Peyer's patch (tissue), 4 donors: ENCODE results near the gene IFNA6. TPM values are rescaled to one million over a fixed set of nuclear protein-coding genes. Genes with fewer than 3 reads are reported as not detected.
A peak's percentile ranks its signal among the peaks of the same experiment; 100 is the strongest.
"Not testable (repeated sequence)": the region's sequence is repeated elsewhere in the genome, so short reads cannot be mapped to it uniquely, and the experiment has no call there.

Source experiments
- DNase-seq, 3 donors: peaks; one replicate each; pipeline ENCODE4 v3.0.0-alpha.2; 2017 to 2019
- H3K27ac ChIP-seq, 4 donors: fragments of 200-600 bp; sonication (generic); one replicate each; pipeline ENCODE4 v1.5.1; 2016 to 2019
- H3K27me3 ChIP-seq, 2 donors: fragments of 200-600 bp; sonication (generic); one replicate each; pipeline ENCODE4 v1.5.1; 2019
- H3K36me3 ChIP-seq, 3 donors: fragments of 200-600 bp; sonication (generic); one replicate each; pipeline ENCODE4 v1.5.1; 2016 to 2019
- H3K4me1 ChIP-seq, 4 donors: fragments of 200-600 bp; sonication (generic); one replicate each; pipeline ENCODE4 v1.5.1; 2016 to 2019
- H3K4me3 ChIP-seq, 4 donors: fragments of 200-600 bp; sonication (generic); 1 replicate in 3 of 4; 2 replicates in 1 of 4; pipeline ENCODE4 v1.5.1; 2016 to 2019; ENCODE audit warnings: mild to moderate bottlenecking in 1 of 4
- H3K9me3 ChIP-seq, 4 donors: fragments of 200-600 bp; sonication (generic); one replicate each; pipeline ENCODE4 v1.5.1; 2016 to 2019; ENCODE audit warnings: mild to moderate bottlenecking in 1 of 4
- POLR2A ChIP-seq, 2 donors: fragments of 450-650 bp; IDR thresholded peaks; one replicate each; pipeline ENCODE4 v1.5.1; 2017; ENCODE audit warnings: antibody characterized with exemption in 2 of 2, mild to moderate bottlenecking in 2 of 2, moderate library complexity in 2 of 2
- total RNA-seq, 4 donors: library from RNA; depleted of rRNA; stranded (reverse); fragments of >200 nt; gene quantifications; one replicate each; pipeline ENCODE4 v1.1.0, GENCODE V29; 2016
- TF ChIP-seq, protein P1 (sequence below), 6 experiments: fragments of 450-650 bp in 4 of 6; fragments of 200-600 bp in 2 of 6; sonication (generic) in 1 of 6; IDR thresholded peaks; one replicate each; pipeline ENCODE4 v1.5.1; 2017 to 2019; ENCODE audit warnings: antibody characterized with exemption in 6 of 6, mild to moderate bottlenecking in 3 of 6, moderate library complexity in 1 of 6

The IFNA6 gene
- total RNA-seq, 4 donors from 2014 or later: not detected

DNA sequence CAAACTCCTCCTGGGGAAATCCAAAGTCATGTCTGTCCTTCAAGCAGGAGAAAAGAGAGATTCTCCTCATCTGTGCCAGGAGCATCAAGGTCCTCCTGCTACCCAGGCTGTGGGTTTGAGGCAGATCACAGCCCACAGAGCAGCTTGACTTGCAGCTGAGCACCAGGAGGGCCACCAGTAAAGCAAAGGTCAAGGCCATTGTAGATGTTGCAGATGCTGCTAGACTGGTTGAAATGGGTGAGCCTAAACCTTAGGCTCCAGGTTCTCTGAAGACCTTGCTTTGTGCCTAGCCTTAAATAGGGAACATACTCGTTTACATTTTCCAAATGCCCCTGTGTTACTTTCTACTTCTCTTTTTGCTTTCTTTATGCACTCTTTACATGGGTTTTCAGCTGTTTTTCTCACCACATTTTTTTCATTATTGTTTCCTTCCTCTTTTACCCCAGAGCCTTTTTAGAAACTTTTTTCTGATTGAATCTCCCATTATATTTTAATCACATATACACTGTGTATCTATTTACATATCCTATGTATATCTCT lies 34.5 kb upstream of the IFNA6 start, which contains the start of gene IFNA2:
IFNA2 (minus strand) TSS at position 268 of the 540 bp plus-strand sequence; CDS start at position 199, 69 bp downstream.
- no peak within 1 kb of the TSS for H3K4me3 ChIP-seq
- H3K27ac ChIP-seq: no peak within 1 kb of the TSS
- H3K9me3 ChIP-seq: no peaks in the 10 kb centered on the region
- DNase-seq: no peak
- TF ChIP-seq POLR2A (IDR thresholded peaks at IDR 0.05): no peak
- TF ChIP-seq, protein P1, sequence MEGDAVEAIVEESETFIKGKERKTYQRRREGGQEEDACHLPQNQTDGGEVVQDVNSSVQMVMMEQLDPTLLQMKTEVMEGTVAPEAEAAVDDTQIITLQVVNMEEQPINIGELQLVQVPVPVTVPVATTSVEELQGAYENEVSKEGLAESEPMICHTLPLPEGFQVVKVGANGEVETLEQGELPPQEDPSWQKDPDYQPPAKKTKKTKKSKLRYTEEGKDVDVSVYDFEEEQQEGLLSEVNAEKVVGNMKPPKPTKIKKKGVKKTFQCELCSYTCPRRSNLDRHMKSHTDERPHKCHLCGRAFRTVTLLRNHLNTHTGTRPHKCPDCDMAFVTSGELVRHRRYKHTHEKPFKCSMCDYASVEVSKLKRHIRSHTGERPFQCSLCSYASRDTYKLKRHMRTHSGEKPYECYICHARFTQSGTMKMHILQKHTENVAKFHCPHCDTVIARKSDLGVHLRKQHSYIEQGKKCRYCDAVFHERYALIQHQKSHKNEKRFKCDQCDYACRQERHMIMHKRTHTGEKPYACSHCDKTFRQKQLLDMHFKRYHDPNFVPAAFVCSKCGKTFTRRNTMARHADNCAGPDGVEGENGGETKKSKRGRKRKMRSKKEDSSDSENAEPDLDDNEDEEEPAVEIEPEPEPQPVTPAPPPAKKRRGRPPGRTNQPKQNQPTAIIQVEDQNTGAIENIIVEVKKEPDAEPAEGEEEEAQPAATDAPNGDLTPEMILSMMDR (IDR thresholded peaks at IDR 0.05): no peak
- no peaks in the 10 kb centered on the region for H3K36me3 ChIP-seq
- H3K27me3 ChIP-seq: no peaks in the 10 kb centered on the region
- H3K4me1 ChIP-seq: peaks cover 0 to 3% (median 0%) of the 10 kb centered on the region in 4 donors

DNA sequence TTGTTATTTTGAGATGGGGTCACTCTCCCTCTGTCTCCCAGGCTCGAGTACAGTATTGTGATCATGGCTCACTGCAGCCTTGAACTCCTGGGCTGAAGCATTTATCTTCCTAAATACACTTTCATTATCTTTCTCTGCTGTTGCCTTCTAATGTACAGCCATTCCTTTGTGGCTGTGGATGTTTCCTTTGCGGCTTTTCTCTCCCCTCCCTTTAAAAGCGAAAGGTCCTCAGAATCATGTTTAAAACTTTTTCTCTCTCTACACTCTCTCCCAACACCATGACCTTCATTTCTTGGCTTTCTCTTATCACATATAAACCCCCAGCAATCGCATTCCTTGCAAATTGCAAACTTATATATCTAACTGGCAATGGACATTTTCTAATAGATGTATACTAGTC lies 32.9 kb upstream of the IFNA6 start:
- Histone ChIP-seq H3K4me3 (no peak overlapping the region), H3K27ac (no peak overlapping the region), H3K4me1 (peaks cover 0 to 3% (median 0%) of the 10 kb centered on the region in 4 donors), H3K9me3 (no peaks in the 10 kb centered on the region), H3K36me3 (no peaks in the 10 kb centered on the region), H3K27me3 (no peaks in the 10 kb centered on the region)
- TF ChIP-seq POLR2A (IDR thresholded peaks at IDR 0.05): no peak
- TF ChIP-seq, protein P1 (IDR thresholded peaks at IDR 0.05): no peak
- DNase-seq: no peak

DNA sequence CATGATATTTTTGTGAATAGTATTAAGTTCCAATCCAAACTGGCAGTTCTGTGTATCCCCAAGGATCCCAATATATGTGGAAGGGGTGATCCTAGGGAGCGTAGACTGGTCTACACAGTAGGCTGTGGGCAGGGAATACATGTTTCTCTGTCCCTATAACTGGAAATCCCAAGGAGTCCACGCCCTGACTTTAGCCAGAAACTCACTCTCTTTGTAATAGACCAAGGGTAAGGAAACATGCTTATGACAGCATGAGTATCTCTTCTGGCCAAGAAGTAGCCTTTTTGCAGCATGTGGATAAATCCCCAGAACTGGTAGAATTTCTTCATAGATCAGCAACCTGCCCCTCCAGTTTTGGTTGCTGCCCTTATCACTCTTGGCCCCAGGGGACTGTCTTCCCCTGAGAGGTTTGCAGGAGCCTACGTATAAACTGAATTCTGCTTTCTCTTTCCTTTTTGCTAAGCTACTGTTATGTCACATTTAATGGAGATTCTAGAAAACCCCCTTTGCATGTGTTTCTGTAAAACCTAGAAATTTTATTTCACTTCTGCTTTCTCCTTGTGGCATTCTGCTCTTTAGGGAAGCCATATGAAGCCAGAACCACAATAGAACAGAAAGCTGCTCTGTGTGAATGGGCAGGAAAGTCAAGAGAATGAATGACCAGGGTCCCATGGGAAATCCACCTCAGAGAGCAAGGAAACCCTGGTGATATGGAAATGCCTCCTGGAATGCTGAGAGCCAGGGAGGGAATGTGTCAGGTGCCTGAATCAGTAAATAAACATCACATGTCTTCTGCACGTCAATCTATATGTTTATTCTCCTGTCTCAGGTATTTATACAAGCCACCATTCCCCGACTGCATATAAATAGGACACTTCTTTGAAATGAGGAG lies 31.0 kb upstream of the IFNA6 start:
- H3K9me3 ChIP-seq: no peaks in the 10 kb centered on the region
- H3K27me3 ChIP-seq: no peaks in the 10 kb centered on the region
- peaks cover 0 to 3% (median 0%) of the 10 kb centered on the region in 4 donors for H3K4me1 ChIP-seq
- DNase-seq: peak in 1 of 3 donors; percentile 54
- no peaks in the 10 kb centered on the region for H3K36me3 ChIP-seq
- TF ChIP-seq POLR2A (IDR thresholded peaks at IDR 0.05): no peak
- TF ChIP-seq, protein P1 (IDR thresholded peaks at IDR 0.05): no peak
- peak overlapping the region in 1 of 4 donors; percentile 7 for H3K4me3 ChIP-seq
- H3K27ac ChIP-seq: no peak overlapping the region

DNA sequence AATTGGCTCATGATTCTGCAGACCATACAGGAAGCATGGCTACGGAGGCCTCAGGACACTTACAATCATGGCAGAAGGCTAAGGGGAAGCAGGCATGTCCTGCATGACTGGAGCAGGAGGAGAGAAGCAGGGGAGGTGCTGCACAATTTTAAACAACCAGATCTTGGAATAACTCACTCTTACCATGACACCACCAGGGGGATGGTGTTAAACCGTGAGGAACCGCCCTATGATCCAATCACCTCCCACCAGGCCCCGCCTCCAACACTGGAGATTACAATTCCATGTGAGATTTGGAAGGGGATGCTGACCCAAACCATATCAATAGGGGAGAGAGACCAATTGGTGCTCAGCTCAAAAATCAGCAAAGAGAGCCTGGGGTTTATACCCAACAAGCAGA lies 20.8 kb upstream of the IFNA6 start:
- H3K9me3 ChIP-seq, H3K27ac ChIP-seq, H3K4me3 ChIP-seq, DNase-seq, H3K4me1 ChIP-seq, H3K36me3 ChIP-seq, H3K27me3 ChIP-seq: not testable (repeated sequence)

DNA sequence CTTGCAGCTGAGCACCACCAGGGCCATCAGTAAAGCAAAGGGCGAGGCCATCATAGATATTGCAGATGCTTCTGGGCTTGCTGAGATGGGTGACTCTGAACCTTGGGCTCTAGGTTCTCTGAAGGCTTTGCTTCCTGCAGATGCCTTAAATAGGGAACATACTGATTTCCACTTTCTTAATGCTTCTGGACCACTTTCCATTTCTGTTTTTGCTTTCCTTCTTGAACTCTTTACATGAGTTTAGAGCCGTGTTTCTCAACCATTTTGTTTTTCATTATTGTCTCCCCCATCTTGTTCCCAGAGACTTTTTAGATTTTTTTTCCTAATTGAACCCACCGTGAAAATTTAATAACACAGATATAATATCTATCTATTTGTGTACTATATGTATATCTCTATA lies 17.3 kb upstream of the IFNA6 start, which contains the start of gene IFNA13:
IFNA13 (minus strand) TSS at position 101 of the 400 bp plus-strand sequence; CDS start at position 54, 47 bp downstream.
- TF ChIP-seq POLR2A (IDR thresholded peaks at IDR 0.05): no peak
- TF ChIP-seq, protein P1 (IDR thresholded peaks at IDR 0.05): no peak

DNA sequence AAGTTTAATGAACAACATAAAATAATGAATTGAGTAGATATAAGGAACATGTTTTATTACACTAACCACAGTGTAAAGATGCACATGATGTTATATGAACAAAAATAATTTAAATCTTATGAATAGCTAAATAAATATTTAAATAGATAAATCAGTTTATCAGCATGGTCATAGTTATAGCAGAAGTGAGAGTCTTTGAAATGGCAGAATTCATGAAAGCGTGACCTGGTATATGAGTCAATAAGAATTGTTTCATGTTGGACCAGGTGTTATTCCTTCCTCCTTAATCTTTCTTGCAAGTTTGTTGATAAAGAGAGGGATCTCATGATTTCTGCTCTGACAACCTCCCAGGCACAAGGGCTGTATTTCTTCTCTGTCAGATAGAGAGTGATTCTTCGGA lies 16.5 kb upstream of the IFNA6 start:
- H3K9me3 ChIP-seq: not testable (repeated sequence)

More for the DNA sequence above, 17.3 kb upstream of the IFNA6 start, which contains the start of gene IFNA13:
- H3K4me1 ChIP-seq: no peaks in the 10 kb centered on the region
- H3K9me3 ChIP-seq: no peaks in the 10 kb centered on the region
- no peak for DNase-seq
- no peak within 1 kb of the TSS for H3K27ac ChIP-seq
- H3K27me3 ChIP-seq: no peaks in the 10 kb centered on the region
- no peaks in the 10 kb centered on the region for H3K36me3 ChIP-seq
- no peak within 1 kb of the TSS for H3K4me3 ChIP-seq

More for the DNA sequence above, 16.5 kb upstream of the IFNA6 start:
- not testable (repeated sequence) for H3K27ac ChIP-seq, H3K36me3 ChIP-seq, DNase-seq, H3K4me1 ChIP-seq, H3K27me3 ChIP-seq, H3K4me3 ChIP-seq
